NT2/D1 (cell line): ENCODE measurements around the gene TMEM106C.

Source experiments
- DNase-seq: peaks from one replicate; pipeline ENCODE4 v3.0.0-alpha.2; 2011; ENCODE audit warnings: low read depth, low spot score
- H3K27me3 ChIP-seq: 2 replicates; pipeline ENCODE4 v1.6.0; 2011; ENCODE audit warnings: mild to moderate bottlenecking; ENCODE audit not compliant: insufficient read length, insufficient read depth
- H3K36me3 ChIP-seq: 2 replicates; pipeline ENCODE4 v1.6.1; 2011; ENCODE audit warnings: mild to moderate bottlenecking, low read length, mixed read lengths; ENCODE audit not compliant: insufficient read depth, insufficient read length
- H3K4me1 ChIP-seq: 2 replicates; pipeline ENCODE4 v1.5.1; 2011; ENCODE audit not compliant: insufficient read depth, insufficient read length
- H3K4me3 ChIP-seq: 2 replicates; pipeline ENCODE4 v1.5.1; 2011; ENCODE audit warnings: low read depth; ENCODE audit not compliant: insufficient read length
- H3K9ac ChIP-seq: 2 replicates; pipeline ENCODE4 v1.6.0; 2011; ENCODE audit warnings: low read depth; ENCODE audit not compliant: insufficient read length
- H3K9me3 ChIP-seq: 2 replicates; pipeline ENCODE4 v1.5.1; 2011; ENCODE audit warnings: mild to moderate bottlenecking, low read length; ENCODE audit not compliant: insufficient read depth
- SUZ12 ChIP-seq: IDR thresholded peaks from 2 replicates; pipeline ENCODE4 v1.6.1; 2011; ENCODE audit not compliant: insufficient read length, insufficient read depth; ENCODE audit errors: extremely low read depth
- YY1 ChIP-seq: IDR thresholded peaks from 2 replicates; pipeline ENCODE4 v1.6.1; 2011; ENCODE audit not compliant: insufficient read length, insufficient read depth
- ZNF274 ChIP-seq: IDR thresholded peaks from 2 replicates; pipeline ENCODE4 v1.6.1; 2011; ENCODE audit warnings: mild to moderate bottlenecking, low read depth, low read length

TMEM106C gene

GRCh38 chr12:47977046-47977771 is 13.8 kb downstream of the TMEM106C start:
- no peak for DNase-seq

GRCh38 chr12:47977772-47978597 is 14.6 kb downstream of the TMEM106C start:
- no peak overlapping the region for H3K9ac ChIP-seq

More at GRCh38 chr12:47977046-47977771, 13.8 kb downstream of the TMEM106C start:
- Histone ChIP-seq H3K27me3 (no peaks in the 10 kb centered on the region), H3K9ac (no peak overlapping the region), H3K4me3 (no peak overlapping the region), H3K36me3 (peaks cover 20% of the 10 kb centered on the region), H3K4me1 (peaks cover 16% of the 10 kb centered on the region), H3K9me3 (no peaks in the 10 kb centered on the region)
- no peak for TF ChIP-seq SUZ12
- no peak for TF ChIP-seq YY1
- TF ChIP-seq ZNF274 = no peak

GRCh38 chr12:47978598-47978873 is 15.1 kb downstream of the TMEM106C start:
- Histone ChIP-seq H3K9me3 (no peaks in the 10 kb centered on the region), H3K4me1 (peaks cover 16% of the 10 kb centered on the region), H3K9ac (no peak overlapping the region), H3K4me3 (no peak overlapping the region), H3K36me3 (peaks cover 23% of the 10 kb centered on the region), H3K27me3 (peaks cover 8% of the 10 kb centered on the region)
- no peak for DNase-seq
- TF ChIP-seq YY1 = no peak
- TF ChIP-seq ZNF274 = no peak
- no peak for TF ChIP-seq SUZ12

More at GRCh38 chr12:47977772-47978597, 14.6 kb downstream of the TMEM106C start:
- Histone ChIP-seq H3K27me3 (peaks cover 3% of the 10 kb centered on the region), H3K9me3 (no peaks in the 10 kb centered on the region), H3K36me3 (peaks cover 23% of the 10 kb centered on the region), H3K4me3 (no peak overlapping the region), H3K4me1 (peaks cover 16% of the 10 kb centered on the region)
- DNase-seq = no peak
- TF ChIP-seq ZNF274 (no peak), YY1 (no peak), SUZ12 (no peak)

GRCh38 chr12:47979166-47979565 is 15.8 kb downstream of the TMEM106C start:
- Histone ChIP-seq H3K36me3 (peaks cover 20% of the 10 kb centered on the region), H3K4me3 (no peak overlapping the region), H3K9me3 (no peaks in the 10 kb centered on the region), H3K9ac (no peak overlapping the region), H3K27me3 (peaks cover 8% of the 10 kb centered on the region), H3K4me1 (peaks cover 16% of the 10 kb centered on the region)
- TF ChIP-seq ZNF274 (no peak), YY1 (no peak), SUZ12 (no peak)
- DNase-seq = no peak

GRCh38 chr12:47979686-47980085 is 16.3 kb downstream of the TMEM106C start:
- DNase-seq = no peak
- no peaks in the 10 kb centered on the region for H3K9me3 ChIP-seq
- H3K9ac ChIP-seq = no peak overlapping the region
- H3K4me1 ChIP-seq = peaks cover 16% of the 10 kb centered on the region
- peaks cover 19% of the 10 kb centered on the region for H3K36me3 ChIP-seq
- peaks cover 8% of the 10 kb centered on the region for H3K27me3 ChIP-seq
- TF ChIP-seq ZNF274 = no peak
- no peak for TF ChIP-seq YY1
- no peak for TF ChIP-seq SUZ12
- no peak overlapping the region for H3K4me3 ChIP-seq

GRCh38 chr12:47980197-47980596 is 16.8 kb downstream of the TMEM106C start:
- no peak for DNase-seq
- peaks cover 21% of the 10 kb centered on the region for H3K36me3 ChIP-seq
- peaks cover 8% of the 10 kb centered on the region for H3K27me3 ChIP-seq
- H3K9ac ChIP-seq = no peak overlapping the region
- no peak overlapping the region for H3K4me3 ChIP-seq
- no peaks in the 10 kb centered on the region for H3K9me3 ChIP-seq
- TF ChIP-seq SUZ12 = no peak
- no peak for TF ChIP-seq YY1
- no peak for TF ChIP-seq ZNF274
- H3K4me1 ChIP-seq = peaks cover 16% of the 10 kb centered on the region

GRCh38 chr12:47980779-47981495 is 17.5 kb downstream of the TMEM106C start:
- H3K27me3 ChIP-seq = peaks cover 8% of the 10 kb centered on the region

More at GRCh38 chr12:47980779-47981495, 17.5 kb downstream of the TMEM106C start:
- no peak for DNase-seq
- no peak for TF ChIP-seq ZNF274
- TF ChIP-seq SUZ12 = no peak
- TF ChIP-seq YY1 = no peak
- Histone ChIP-seq H3K9me3 (no peaks in the 10 kb centered on the region), H3K36me3 (peaks cover 28% of the 10 kb centered on the region), H3K4me3 (no peak overlapping the region), H3K4me1 (peaks cover 14% of the 10 kb centered on the region), H3K9ac (no peak overlapping the region)
